GM06990 (cell line): Measurements from ENCODE around the gene SYT5.

ENCODE experiments used
- DNase-seq: peaks from one replicate; pipeline ENCODE4 v3.0.0-alpha.2; 2011; ENCODE audit not compliant: insufficient read length; ENCODE audit errors: extremely low read depth
- H3K27me3 ChIP-seq: replicated peaks from 2 replicates; pipeline ENCODE4 v1.6.0; 2011; ENCODE audit warnings: low read length; ENCODE audit not compliant: control insufficient read depth, insufficient read depth
- H3K36me3 ChIP-seq: 2 replicates; pipeline ENCODE4 v1.5.1; 2011; ENCODE audit warnings: low read length; ENCODE audit not compliant: control insufficient read depth, insufficient read depth
- H3K4me3 ChIP-seq: replicated peaks from 2 replicates; pipeline ENCODE4 v1.5.1; 2011; ENCODE audit warnings: low read depth, mild to moderate bottlenecking, control low read depth, low read length
- TF ChIP-seq, protein P1 (sequence below): IDR thresholded peaks from 2 replicates; pipeline ENCODE4 v1.5.1; 2011; ENCODE audit warnings: low read length, control low read depth, mild to moderate bottlenecking, inconsistent platforms; ENCODE audit not compliant: insufficient read depth, poor library complexity, severe bottlenecking

The SYT5 gene

DNA sequence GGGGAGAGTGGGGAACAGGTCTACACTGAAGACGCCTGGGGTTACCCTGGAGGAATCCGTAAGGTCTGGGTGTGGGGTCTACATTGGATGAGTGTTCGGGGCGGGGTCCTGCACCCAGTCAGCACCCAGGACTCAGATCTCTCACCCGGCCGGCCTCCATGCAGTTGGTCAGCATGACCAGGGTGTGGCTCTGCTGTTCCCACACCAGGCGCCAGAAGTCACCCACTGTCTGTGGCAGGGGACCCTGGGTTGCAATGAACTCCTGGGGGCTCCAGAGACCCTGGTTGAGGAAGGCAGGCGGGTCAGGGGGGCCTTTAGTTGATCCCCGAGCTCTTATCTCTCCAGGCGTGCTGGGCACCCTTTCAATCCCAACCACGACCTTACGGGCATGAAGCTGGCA is 6.0 kb upstream of the SYT5 start:
- no peaks in the 10 kb centered on the region; the same call in none of the 2 replicates for H3K27me3 ChIP-seq
- no peaks in the 10 kb centered on the region for H3K36me3 ChIP-seq
- no peak overlapping the region for H3K4me3 ChIP-seq
- TF ChIP-seq, protein P1, sequence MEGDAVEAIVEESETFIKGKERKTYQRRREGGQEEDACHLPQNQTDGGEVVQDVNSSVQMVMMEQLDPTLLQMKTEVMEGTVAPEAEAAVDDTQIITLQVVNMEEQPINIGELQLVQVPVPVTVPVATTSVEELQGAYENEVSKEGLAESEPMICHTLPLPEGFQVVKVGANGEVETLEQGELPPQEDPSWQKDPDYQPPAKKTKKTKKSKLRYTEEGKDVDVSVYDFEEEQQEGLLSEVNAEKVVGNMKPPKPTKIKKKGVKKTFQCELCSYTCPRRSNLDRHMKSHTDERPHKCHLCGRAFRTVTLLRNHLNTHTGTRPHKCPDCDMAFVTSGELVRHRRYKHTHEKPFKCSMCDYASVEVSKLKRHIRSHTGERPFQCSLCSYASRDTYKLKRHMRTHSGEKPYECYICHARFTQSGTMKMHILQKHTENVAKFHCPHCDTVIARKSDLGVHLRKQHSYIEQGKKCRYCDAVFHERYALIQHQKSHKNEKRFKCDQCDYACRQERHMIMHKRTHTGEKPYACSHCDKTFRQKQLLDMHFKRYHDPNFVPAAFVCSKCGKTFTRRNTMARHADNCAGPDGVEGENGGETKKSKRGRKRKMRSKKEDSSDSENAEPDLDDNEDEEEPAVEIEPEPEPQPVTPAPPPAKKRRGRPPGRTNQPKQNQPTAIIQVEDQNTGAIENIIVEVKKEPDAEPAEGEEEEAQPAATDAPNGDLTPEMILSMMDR: no peak
- no peak for DNase-seq

DNA sequence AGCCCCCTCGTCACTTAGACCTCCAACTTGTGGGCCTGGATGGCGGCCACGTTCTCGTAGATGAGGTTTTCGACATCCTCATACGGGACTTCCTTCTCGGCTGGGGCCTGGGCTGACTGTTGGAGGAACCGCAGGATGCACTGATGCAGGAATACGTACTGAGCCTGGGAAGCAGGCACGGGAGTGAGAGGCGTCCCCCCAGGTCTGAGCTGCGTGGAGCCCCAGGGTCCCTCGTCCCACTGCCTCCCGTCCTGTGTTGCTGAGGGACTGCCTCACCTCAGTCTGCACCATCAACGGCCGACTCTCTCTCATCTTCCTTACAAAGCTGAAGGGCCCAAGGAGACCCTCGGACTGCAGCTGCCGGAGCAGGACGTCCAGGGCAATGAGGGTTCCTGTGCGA is 1.7 kb upstream of the SYT5 start:
- TF ChIP-seq, protein P1: no peak
- Histone ChIP-seq H3K4me3 (no peak overlapping the region), H3K36me3 (no peaks in the 10 kb centered on the region), H3K27me3 (no peaks in the 10 kb centered on the region; the same call in none of the 2 replicates)
- DNase-seq: no peak

DNA sequence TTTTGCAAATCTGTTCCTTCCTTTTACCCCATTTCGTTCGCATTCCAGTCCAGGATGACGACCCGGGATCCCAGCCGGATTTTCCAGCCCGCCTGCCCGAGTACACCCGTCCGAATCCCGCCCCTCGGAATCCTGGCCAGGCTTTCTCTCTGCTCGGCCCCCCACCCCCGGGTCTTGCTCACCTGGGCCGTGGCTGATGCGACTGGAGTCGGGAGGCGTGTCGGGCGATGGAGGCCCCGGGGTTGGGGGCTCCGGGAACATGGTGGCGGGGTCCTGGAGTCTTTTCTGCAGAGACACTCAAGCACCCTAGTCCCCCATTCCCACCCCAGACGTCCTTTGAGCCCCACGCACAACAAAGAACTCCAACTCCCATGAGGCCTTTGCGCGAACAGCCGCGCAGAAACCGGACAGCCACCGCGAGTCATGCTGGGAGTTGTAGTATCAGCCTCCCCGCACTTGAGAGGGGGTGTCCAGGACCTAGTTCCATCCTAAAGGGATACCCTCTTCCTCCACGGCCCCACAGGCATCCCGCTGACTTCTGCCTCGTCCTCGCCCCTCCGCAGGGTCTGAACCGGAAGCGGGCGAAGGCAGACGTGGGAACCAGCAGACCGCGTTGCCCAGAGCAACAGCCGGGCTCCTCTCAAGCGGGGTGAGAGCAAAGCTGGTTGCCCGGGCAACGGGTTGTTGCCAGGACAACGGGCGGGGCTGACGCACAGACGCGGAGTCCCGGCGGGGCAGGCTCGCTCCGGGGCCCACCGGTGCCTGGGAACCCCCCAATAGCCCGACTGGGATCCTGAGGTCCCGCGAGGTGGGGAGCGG is 1.1 kb downstream of the SYT5 start:
- Histone ChIP-seq H3K4me3 (peak overlapping the region; percentile 35), H3K36me3 (no peaks in the 10 kb centered on the region), H3K27me3 (no peaks in the 10 kb centered on the region; the same call in none of the 2 replicates)
- TF ChIP-seq, protein P1: no peak
- peak; percentile 91 for DNase-seq

DNA sequence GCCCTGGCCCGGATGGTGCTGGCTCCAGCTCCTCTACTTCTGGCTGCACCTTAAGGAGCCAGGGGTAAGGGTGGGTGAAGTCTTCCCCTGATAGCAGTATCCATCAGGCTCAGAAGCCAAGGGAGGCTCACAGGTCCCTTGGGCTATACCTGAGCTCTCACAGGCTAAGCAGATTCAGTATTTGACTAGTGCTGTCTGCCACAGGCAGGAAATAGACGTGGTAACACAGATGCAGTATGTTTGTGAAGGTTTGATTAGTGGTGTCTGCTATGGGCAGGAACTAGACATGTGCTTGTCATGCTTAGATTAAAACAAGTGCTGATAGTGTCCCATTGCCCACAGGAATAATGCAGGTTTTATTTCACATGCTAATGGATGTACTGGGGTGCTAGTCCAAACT is 4.0 kb downstream of the SYT5 start:
- Histone ChIP-seq H3K4me3 (no peak overlapping the region), H3K36me3 (no peaks in the 10 kb centered on the region), H3K27me3 (no peaks in the 10 kb centered on the region; the same call in none of the 2 replicates)
- TF ChIP-seq, protein P1: no peak
- DNase-seq: no peak

DNA sequence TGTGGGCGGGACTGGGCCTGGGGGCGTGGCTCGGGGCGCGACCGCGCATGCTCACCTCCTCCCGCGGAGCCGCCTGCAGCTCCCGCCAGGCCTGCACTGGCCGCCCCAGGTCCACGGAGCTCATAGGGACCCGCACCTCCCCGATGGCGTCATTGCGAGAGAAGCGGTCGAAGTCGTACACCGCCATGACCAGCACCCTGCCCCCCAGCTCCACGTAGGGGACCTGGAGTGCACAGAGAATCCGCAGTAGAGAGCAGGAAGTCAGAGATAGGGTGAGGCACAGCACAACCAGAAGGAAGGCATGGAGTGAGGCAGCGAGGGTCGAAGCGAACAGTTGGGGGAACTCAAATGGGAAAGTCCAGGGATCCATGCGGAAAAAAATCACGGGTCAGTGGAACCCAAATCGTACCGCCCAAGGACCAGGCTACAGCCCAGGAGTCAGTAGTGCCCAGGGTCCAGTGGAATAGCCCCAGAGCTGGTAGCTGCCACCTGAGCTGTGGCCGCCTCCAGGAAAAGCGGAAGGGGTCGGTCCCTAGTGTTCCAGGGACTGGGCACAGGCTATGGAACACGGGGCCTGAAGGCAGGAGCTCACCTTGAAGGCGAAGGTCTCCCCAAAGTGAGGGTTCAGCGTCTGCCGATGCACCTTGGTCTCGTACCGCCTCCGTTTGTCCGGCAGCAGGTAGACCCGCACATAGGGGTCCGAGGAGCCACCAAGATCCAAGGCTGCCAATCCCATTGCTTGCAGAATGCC is 4.8 kb downstream of the SYT5 start:
- DNase-seq: no peak
- no peaks in the 10 kb centered on the region; the same call in none of the 2 replicates for H3K27me3 ChIP-seq
- TF ChIP-seq, protein P1: no peak
- H3K4me3 ChIP-seq: no peak overlapping the region
- H3K36me3 ChIP-seq: no peaks in the 10 kb centered on the region
